GM12878 (cell line): Measurements from ENCODE around the gene PIP5KL1. TPM values are rescaled to one million over a fixed set of nuclear protein-coding genes. Genes with fewer than 3 reads are reported as not detected.

Experiments used
- ATAC-seq: fragments of 200-7000 bp; cut with Tn5 transposase; 3 replicates; pipeline ENCODE4 v1.9.1; 2020; ENCODE audit warnings: mild to moderate bottlenecking, moderate library complexity
- BruUV-seq: library from RNA; stranded (reverse); fragments of 400-500 nt; replicated peaks from 2 replicates; lab custom pipeline; 2021; lab: Mats Ljungman, UMichigan
- CTCF ChIA-PET: fragments of 300-600 bp; sonication (Branson Sonifier 250); formaldehyde crosslinking; extraction: SDS; loops from one replicate; lab custom pipeline; 2021; ENCODE audit warnings: inconsistent platforms; lab: Yijun Ruan, JAX
- POLR2A ChIA-PET: fragments of 350-600 bp; formaldehyde crosslinking; extraction: SDS; loops from one replicate; lab custom pipeline; 2021; ENCODE audit warnings: inconsistent platforms; lab: Charles Lee
- RAD21 ChIA-PET: fragments of 300-600 bp; sonication (Branson Sonifier 250); formaldehyde crosslinking; loops from one replicate; lab custom pipeline; 2023; ENCODE audit warnings: antibody characterized with exemption; ENCODE audit not compliant: unreplicated experiment; lab: Charles Lee
- SMC1A ChIA-PET: fragments of 300-600 bp; sonication (Branson Sonifier 250); formaldehyde crosslinking; loops from one replicate; lab custom pipeline; 2023; ENCODE audit not compliant: unreplicated experiment, uncharacterized antibody; lab: Charles Lee
- DNase-seq: peaks from one replicate; pipeline ENCODE4 v3.0.0-alpha.2; 2011; ENCODE audit warnings: low read depth, low spot score
- FAIRE-seq: peaks from 3 replicates; lab custom pipeline; 2011; peaks lifted over from hg19 to GRCh38; lab: Jason Lieb, UNC
- H2AFZ ChIP-seq: 2 replicates; pipeline ENCODE4 v1.6.0; 2011; ENCODE audit warnings: low read depth, low read length, control low read depth; ENCODE audit not compliant: control insufficient read depth
- H3K27ac ChIP-seq: 2 replicates; pipeline ENCODE4 v1.5.1; 2011; ENCODE audit warnings: control low read depth; ENCODE audit not compliant: control insufficient read depth, insufficient read depth
- H3K27me3 ChIP-seq, 2 experiments: replicated peaks in 1 of 2; 2 replicates each; pipeline versions ENCODE4 v1.6.0 to v1.6.1; 2011; ENCODE audit warnings: low read length in 1 of 2; ENCODE audit not compliant: control insufficient read depth in 2 of 2, insufficient read depth in 2 of 2
- H3K36me3 ChIP-seq, 2 experiments: 2 replicates each; pipeline ENCODE4 v1.5.1; 2011; ENCODE audit warnings: low read length in 1 of 2; ENCODE audit not compliant: control insufficient read depth in 2 of 2, insufficient read depth in 2 of 2
- H3K4me1 ChIP-seq: 2 replicates; pipeline ENCODE4 v1.6.1; 2011; ENCODE audit warnings: mild to moderate bottlenecking, low read length, moderate library complexity, mixed read lengths; ENCODE audit not compliant: control insufficient read depth, insufficient read depth
- H3K4me2 ChIP-seq: 2 replicates; pipeline ENCODE4 v1.6.0; 2011; ENCODE audit warnings: control low read depth; ENCODE audit not compliant: control insufficient read depth, insufficient read depth
- H3K4me3 ChIP-seq: fragments of 200-600 bp; sonication (generic); 2 replicates; pipeline ENCODE4 v1.5.1; 2016
- H3K79me2 ChIP-seq: 2 replicates; pipeline ENCODE4 v1.6.0; 2011; ENCODE audit warnings: low read length; ENCODE audit not compliant: control insufficient read depth, insufficient read depth
- H3K9ac ChIP-seq: 2 replicates; pipeline ENCODE4 v1.8.0; 2011; ENCODE audit warnings: low read length, control low read depth, mixed read lengths; ENCODE audit not compliant: control insufficient read depth, insufficient read depth
- H3K9me3 ChIP-seq: replicated peaks from 3 replicates; pipeline ENCODE4 v1.5.1; 2011; ENCODE audit warnings: mild to moderate bottlenecking, low read length; ENCODE audit not compliant: control insufficient read depth, insufficient read depth
- H4K20me1 ChIP-seq: 2 replicates; pipeline ENCODE4 v1.6.0; 2011; ENCODE audit not compliant: control insufficient read depth, insufficient read depth
- CBX3 ChIP-seq: fragments of 200-600 bp; sonication (generic); IDR thresholded peaks from 2 replicates; pipeline ENCODE4 v1.6.1; 2016; ENCODE audit warnings: low read depth, borderline replicate concordance
- EP300 ChIP-seq, 2 experiments: fragments of 150-350 bp in 1 of 2; IDR thresholded peaks; 2 replicates each; pipeline ENCODE4 v1.6.1; 2011 to 2012; ENCODE audit warnings: low read depth in 2 of 2, low read length in 2 of 2, borderline replicate concordance in 1 of 2, improper control_type of control experiment in 1 of 2, inconsistent platforms in 1 of 2; ENCODE audit not compliant: control insufficient read depth in 1 of 2
- FOXK2 ChIP-seq: fragments of 450-650 bp; IDR thresholded peaks from 2 replicates; pipeline ENCODE4 v1.6.1; 2017; ENCODE audit warnings: mild to moderate bottlenecking, moderate library complexity
- KDM1A ChIP-seq: fragments of 200-600 bp; sonication (generic); IDR thresholded peaks from 2 replicates; pipeline ENCODE4 v1.6.1; 2016; ENCODE audit warnings: borderline replicate concordance
- MXI1 ChIP-seq: fragments of 150-350 bp; IDR thresholded peaks from 2 replicates; pipeline ENCODE4 v1.6.1; 2011; ENCODE audit warnings: low read depth, mild to moderate bottlenecking, inconsistent platforms, low read length, improper control_type of control experiment
- NFYA ChIP-seq: IDR thresholded peaks from 2 replicates; pipeline ENCODE4 v1.6.1; 2011; ENCODE audit warnings: low read depth, mild to moderate bottlenecking, low read length, improper control_type of control experiment, borderline replicate concordance
- NR2F1 ChIP-seq: fragments of 450-650 bp; conservative IDR thresholded peaks from 2 replicates; pipeline ENCODE4 v1.6.1; 2017; ENCODE audit warnings: mild to moderate bottlenecking
- SMARCA5 ChIP-seq: fragments of 450-650 bp; IDR thresholded peaks from 2 replicates; pipeline ENCODE4 v1.6.1; 2017; ENCODE audit warnings: mild to moderate bottlenecking
- TBL1XR1 ChIP-seq: IDR thresholded peaks from 2 replicates; pipeline ENCODE4 v1.6.1; 2012; ENCODE audit warnings: low read depth, low read length, improper control_type of control experiment
- ZNF592 ChIP-seq: fragments of 450-650 bp; IDR thresholded peaks from 2 replicates; pipeline ENCODE4 v1.6.1; 2017; ENCODE audit warnings: mild to moderate bottlenecking, moderate library complexity
- WGBS: methylation state at CpG from one replicate; pipeline ENCODE4 v1.1.6; 2016; ENCODE audit warnings: low lambda C conversion rate; ENCODE audit not compliant: insufficient replicate concordance, insufficient coverage; ENCODE audit errors: missing lambda C conversion rate; 5-methylcytosine and 5-hydroxymethylcytosine counted together
- in situ Hi-C: fragments of 300-500 bp; cut with MboI; formaldehyde crosslinking; loops from 9 replicates; pipeline ENCODE4 v1.14.3; 2018; ENCODE audit warnings: mixed read lengths
- intact Hi-C: fragments of 100-400 bp; cut with micrococcal nuclease; formaldehyde crosslinking; loops from one replicate; pipeline ENCODE4 v1.14.2; 2022; ENCODE audit not compliant: unreplicated experiment
- polyA plus RNA-seq, 11 experiments: library from polyadenylated mRNA; depleted of rRNA in 4 of 11; unstranded in 6 of 11; stranded (reverse) in 5 of 11; fragments of >200 nt; fragmentation: Nextera tagmentation in 4 of 11; fragmentation: Illumina TruSeq in 1 of 11; extraction: Ambion mirVana in 4 of 11; extraction: Trizol in 1 of 11; gene quantifications; 1 replicate in 1 of 11; 2 replicates in 10 of 11; pipeline versions ENCODE4 v1.2.1 to v1.2.3, GENCODE V29; 2011 to 2016; ENCODE audit warnings: inconsistent platforms in 2 of 11, missing spikeins in 2 of 11, low read depth in 1 of 11
- total RNA-seq, 4 experiments: library from RNA; depleted of rRNA in 3 of 4; stranded (reverse); fragments of >200 nt in 3 of 4; fragmentation: Illumina TruSeq in 1 of 4; extraction: Trizol in 1 of 4; gene quantifications; 2 replicates each; pipeline versions ENCODE4 v1.2.1 to v1.2.3, GENCODE V29; 2013 to 2021

The PIP5KL1 gene
- total and polyA plus RNA-seq, 10 of the 15 experiments (the other 5 are each of a cell fraction or from before 2014, with no cell fraction given): 0.04 to 0.67 (median 0.43) TPM; not detected in 2

- no peak for TF ChIP-seq KDM1A
- no peak for TF ChIP-seq FOXK2
- no peak for TF ChIP-seq ZNF592
- TF ChIP-seq CBX3: no peak
- TF ChIP-seq NFYA: no peak
- TF ChIP-seq TBL1XR1: no peak
- no peak for TF ChIP-seq MXI1
- no peak for TF ChIP-seq SMARCA5
- no peak for TF ChIP-seq EP300 (IDR thresholded peaks at IDR 0.05; ENCODE audit: borderline replicate concordance in 1 of 2, control insufficient read depth in 1 of 2, low read depth in 2 of 2, low read length in 2 of 2)
- no peak for TF ChIP-seq NR2F1
- DNase-seq (no peak), ATAC-seq (no peak), FAIRE-seq (no peak)
- Histone ChIP-seq H4K20me1 (peaks cover 2% of the 10 kb centered on the region; the same call in 1 of the 2 replicates), H3K27ac (no peak overlapping the region), H3K4me2 (peak overlapping the region; percentile 95), H3K79me2 (no peaks in the 10 kb centered on the region), H3K9me3 (no peaks in the 10 kb centered on the region), H2AFZ (no peak overlapping the region), H3K36me3 (no peaks in the 10 kb centered on the region), H3K4me1 (peaks cover 15% of the 10 kb centered on the region), H3K27me3 (peaks cover 2 to 4% of the 10 kb centered on the region in 2 experiments; a peak in 3 of 4 replicates), H3K9ac (no peak overlapping the region), H3K4me3 (peak overlapping the region; percentile 47; the same call in 1 of the 2 replicates)
- ChIA-PET RAD21 (interaction anchor here (0.6 kb wide), 1 partner anchor 109 kb away, joined by 3 read pairs; no protein-coding TSS in a partner anchor), POLR2A (no interaction called here), CTCF (no interaction called here), SMC1A (interaction anchor here (1.2 to 1.5 kb wide), 2 partner anchors 29 to 191 kb away, joined by 3 to 4 read pairs; partner anchors contain the start of gene TOR2A)
- in situ Hi-C loops: loop anchor here (5.0 kb wide), 1 partner anchor 424 kb away; no protein-coding TSS in a partner anchor
- no TSS peak for BruUV-seq
- intact Hi-C loops: no loop called here
- WGBS: 48% methylated on average over 14 of the region's 14 CpGs
Measured at GRCh38 chr9:127925959-127926905, 4.3 kb downstream of the PIP5KL1 start.
